ENCODE data around the gene SYT14. TPM values are rescaled to one million over a fixed set of nuclear protein-coding genes. Genes with fewer than 3 reads are reported as not detected.

SYT14 gene
- total RNA-seq, 4 donors from 2014 or later, result 0.11 to 0.42 (median 0.15) TPM

DNA sequence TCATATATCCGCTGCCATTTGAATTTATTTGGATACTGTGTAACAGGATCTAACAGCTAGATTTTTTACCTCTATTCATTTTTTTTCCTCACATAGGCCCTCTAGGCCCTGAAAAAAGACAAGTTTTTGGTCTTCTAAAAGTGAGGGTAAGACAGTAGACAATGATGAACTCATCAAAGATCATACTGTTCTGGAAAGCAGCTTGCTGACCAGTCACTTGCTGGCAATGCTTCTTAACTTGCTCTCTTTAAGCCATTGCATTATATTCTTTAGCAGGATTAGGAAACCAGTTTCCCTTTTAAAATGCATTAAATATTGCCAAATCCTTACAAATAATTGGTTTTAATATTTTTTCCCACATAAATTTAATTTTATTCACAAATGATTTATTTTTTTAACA lies 65.5 kb downstream of the SYT14 start:
- no peak overlapping the region for H3K27ac ChIP-seq (replicated peaks in 1 of 4)
- H3K4me1 ChIP-seq, result no peaks in the 10 kb centered on the region
- H3K27me3 ChIP-seq, result no peaks in the 10 kb centered on the region
- intact Hi-C loops (cut with DNase I), result no loop called here
- 88% methylated on average over 1 of the region's 1 CpG for WGBS
- no peak overlapping the region for H3K4me3 ChIP-seq
- DNase-seq (ENCODE audit: extremely low spot score), result no peak
- TF ChIP-seq POLR2AphosphoS5 (IDR thresholded peaks at IDR 0.05), result no peak
- no peak for TF ChIP-seq EP300 (IDR thresholded peaks at IDR 0.05)
- TF ChIP-seq, protein P1, sequence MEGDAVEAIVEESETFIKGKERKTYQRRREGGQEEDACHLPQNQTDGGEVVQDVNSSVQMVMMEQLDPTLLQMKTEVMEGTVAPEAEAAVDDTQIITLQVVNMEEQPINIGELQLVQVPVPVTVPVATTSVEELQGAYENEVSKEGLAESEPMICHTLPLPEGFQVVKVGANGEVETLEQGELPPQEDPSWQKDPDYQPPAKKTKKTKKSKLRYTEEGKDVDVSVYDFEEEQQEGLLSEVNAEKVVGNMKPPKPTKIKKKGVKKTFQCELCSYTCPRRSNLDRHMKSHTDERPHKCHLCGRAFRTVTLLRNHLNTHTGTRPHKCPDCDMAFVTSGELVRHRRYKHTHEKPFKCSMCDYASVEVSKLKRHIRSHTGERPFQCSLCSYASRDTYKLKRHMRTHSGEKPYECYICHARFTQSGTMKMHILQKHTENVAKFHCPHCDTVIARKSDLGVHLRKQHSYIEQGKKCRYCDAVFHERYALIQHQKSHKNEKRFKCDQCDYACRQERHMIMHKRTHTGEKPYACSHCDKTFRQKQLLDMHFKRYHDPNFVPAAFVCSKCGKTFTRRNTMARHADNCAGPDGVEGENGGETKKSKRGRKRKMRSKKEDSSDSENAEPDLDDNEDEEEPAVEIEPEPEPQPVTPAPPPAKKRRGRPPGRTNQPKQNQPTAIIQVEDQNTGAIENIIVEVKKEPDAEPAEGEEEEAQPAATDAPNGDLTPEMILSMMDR (IDR thresholded peaks at IDR 0.05), result no peak
- TF ChIP-seq POLR2A (IDR thresholded peaks at IDR 0.05; ENCODE audit: low read depth), result no peak
- no peaks in the 10 kb centered on the region for H3K36me3 ChIP-seq
- no peaks in the 10 kb centered on the region for H3K9me3 ChIP-seq

DNA sequence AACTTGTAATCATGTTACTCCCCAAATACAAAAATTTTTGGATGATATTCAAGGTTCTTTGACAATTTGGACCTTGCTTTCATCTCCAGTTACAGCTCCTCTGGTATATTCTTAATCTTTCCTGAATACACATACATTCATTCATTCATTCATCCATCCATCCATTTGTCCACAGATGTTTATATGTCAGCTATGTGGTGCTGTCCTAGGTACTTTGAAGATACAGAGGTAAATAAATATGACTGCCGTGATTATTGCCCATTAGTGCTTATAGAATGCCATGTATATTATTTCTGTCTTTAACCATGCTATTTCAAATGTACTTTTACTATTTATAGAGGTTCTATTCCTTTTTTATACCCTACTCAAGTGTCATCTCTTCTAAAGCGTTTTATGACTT lies 72.1 kb downstream of the SYT14 start:
- H3K27ac ChIP-seq (replicated peaks in 1 of 4), result no peak overlapping the region
- no peaks in the 10 kb centered on the region for H3K9me3 ChIP-seq
- no peaks in the 10 kb centered on the region for H3K36me3 ChIP-seq
- WGBS, result 85% methylated on average over 2 of the region's 2 CpGs
- DNase-seq (ENCODE audit: extremely low spot score), result no peak
- H3K4me1 ChIP-seq, result no peaks in the 10 kb centered on the region
- no peak overlapping the region for H3K4me3 ChIP-seq
- intact Hi-C loops (cut with DNase I), result no loop called here
- TF ChIP-seq POLR2AphosphoS5 (IDR thresholded peaks at IDR 0.05) (no peak), POLR2A (IDR thresholded peaks at IDR 0.05; ENCODE audit: low read depth) (no peak), EP300 (IDR thresholded peaks at IDR 0.05) (no peak)
- TF ChIP-seq, protein P1 (IDR thresholded peaks at IDR 0.05), result no peak
- H3K27me3 ChIP-seq, result no peaks in the 10 kb centered on the region

DNA sequence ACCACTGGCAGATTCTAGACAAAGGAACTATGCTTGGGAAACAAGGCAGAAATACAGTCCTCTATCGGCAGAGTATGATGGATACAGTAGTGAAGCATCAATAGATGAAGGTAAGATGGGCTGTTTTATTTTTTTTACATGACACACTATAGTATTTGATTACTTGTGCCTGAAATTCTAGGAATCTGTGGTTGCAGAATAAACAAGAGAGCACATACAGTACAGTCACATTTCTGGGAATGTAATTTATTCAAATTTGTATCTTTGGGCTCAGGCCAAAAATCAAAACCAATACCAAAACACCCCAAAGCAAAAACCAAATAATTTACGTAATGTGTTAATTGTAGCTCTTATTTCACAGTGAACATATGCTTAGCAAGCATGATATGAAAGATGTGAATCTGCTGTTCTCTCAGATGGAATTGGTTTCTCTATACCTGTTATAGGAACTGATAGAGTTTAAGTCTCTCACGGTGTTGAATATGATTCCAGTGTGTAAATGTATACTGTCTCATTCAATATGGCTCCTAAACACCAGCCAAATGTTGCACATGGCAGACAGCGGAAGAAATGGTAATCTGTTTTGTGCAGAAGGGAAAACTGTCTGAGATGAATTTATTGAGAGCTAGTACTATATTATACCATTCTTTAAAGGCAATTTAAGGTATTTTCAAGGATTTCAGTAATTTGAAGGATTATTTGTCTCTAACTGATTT lies 83.3 kb downstream of the SYT14 start:
- H3K27ac ChIP-seq (replicated peaks in 1 of 4), result no peak overlapping the region
- intact Hi-C loops (cut with DNase I), result no loop called here
- TF ChIP-seq EP300 (IDR thresholded peaks at IDR 0.05) (no peak), POLR2A (IDR thresholded peaks at IDR 0.05; ENCODE audit: low read depth) (no peak), POLR2AphosphoS5 (IDR thresholded peaks at IDR 0.05) (no peak)
- TF ChIP-seq, protein P1 (IDR thresholded peaks at IDR 0.05), result no peak
- H3K4me3 ChIP-seq, result no peak overlapping the region
- no peak for DNase-seq (ENCODE audit: extremely low spot score)
- H3K4me1 ChIP-seq, result no peaks in the 10 kb centered on the region
- 97% methylated on average over 4 of the region's 4 CpGs for WGBS
- H3K36me3 ChIP-seq, result no peaks in the 10 kb centered on the region
- no peaks in the 10 kb centered on the region for H3K27me3 ChIP-seq
- no peaks in the 10 kb centered on the region for H3K9me3 ChIP-seq

DNA sequence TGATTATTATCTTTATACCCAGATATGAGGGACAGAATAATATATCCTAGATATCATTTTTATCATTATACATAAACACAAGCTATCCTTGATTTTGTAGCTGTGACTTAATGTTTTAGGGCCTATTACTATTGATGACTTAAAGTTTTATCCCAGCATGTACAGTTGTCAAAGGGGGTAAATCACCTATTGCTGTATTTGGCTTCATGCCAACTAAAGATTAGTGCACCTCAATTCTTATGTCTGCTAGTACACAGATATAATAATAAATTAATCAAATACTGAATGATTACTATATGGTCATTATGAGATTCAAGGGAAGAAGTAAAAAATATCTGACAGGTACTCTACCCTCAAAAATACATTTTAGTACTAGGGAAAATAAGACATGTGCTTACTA lies 84.0 kb downstream of the SYT14 start:
- H3K4me3 ChIP-seq, result no peak overlapping the region
- H3K9me3 ChIP-seq, result no peaks in the 10 kb centered on the region
- DNase-seq (ENCODE audit: extremely low spot score), result no peak
- no peaks in the 10 kb centered on the region for H3K27me3 ChIP-seq
- TF ChIP-seq, protein P1 (IDR thresholded peaks at IDR 0.05), result no peak
- TF ChIP-seq POLR2AphosphoS5 (IDR thresholded peaks at IDR 0.05) (no peak), EP300 (IDR thresholded peaks at IDR 0.05) (no peak), POLR2A (IDR thresholded peaks at IDR 0.05; ENCODE audit: low read depth) (no peak)
- intact Hi-C loops (cut with DNase I), result no loop called here
- H3K4me1 ChIP-seq, result no peaks in the 10 kb centered on the region
- H3K36me3 ChIP-seq, result no peaks in the 10 kb centered on the region
- H3K27ac ChIP-seq (replicated peaks in 1 of 4), result no peak overlapping the region

DNA sequence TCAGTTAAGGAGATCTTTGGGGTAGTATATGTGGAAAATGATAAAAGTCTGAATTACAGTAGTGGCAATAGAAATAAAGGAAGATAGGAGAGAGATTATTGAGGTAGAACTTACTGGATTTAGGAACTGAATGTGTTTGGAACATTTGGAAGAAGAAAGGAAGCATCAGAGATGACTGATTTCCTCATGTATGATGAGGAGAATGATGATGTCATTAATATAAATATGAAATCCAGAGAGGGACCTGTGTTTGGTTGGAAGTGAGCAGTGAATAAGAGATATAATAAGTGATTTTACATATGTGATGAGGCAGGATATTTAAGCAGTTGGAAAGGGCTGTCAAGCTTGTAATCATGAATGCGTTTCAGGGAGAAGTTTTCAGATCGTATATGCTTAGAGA lies 86.3 kb downstream of the SYT14 start:
- H3K9me3 ChIP-seq, result peaks cover 0 to 5% (median 0%) of the 10 kb centered on the region in 4 donors
- H3K36me3 ChIP-seq, result no peaks in the 10 kb centered on the region
- 85% methylated on average over 2 of the region's 2 CpGs for WGBS
- no peaks in the 10 kb centered on the region for H3K27me3 ChIP-seq
- no peak for DNase-seq (ENCODE audit: extremely low spot score)
- intact Hi-C loops (cut with DNase I), result no loop called here
- TF ChIP-seq POLR2A (IDR thresholded peaks at IDR 0.05; ENCODE audit: low read depth) (no peak), POLR2AphosphoS5 (IDR thresholded peaks at IDR 0.05) (no peak), EP300 (IDR thresholded peaks at IDR 0.05) (no peak)
- TF ChIP-seq, protein P1 (IDR thresholded peaks at IDR 0.05), result no peak
- H3K27ac ChIP-seq (replicated peaks in 1 of 4), result no peak overlapping the region
- H3K4me1 ChIP-seq, result no peaks in the 10 kb centered on the region
- H3K4me3 ChIP-seq, result no peak overlapping the region
